HG02981 (cell line): ENCODE results near the gene METTL9.
"Not testable (repeated sequence)": the region's sequence is repeated elsewhere in the genome, so short reads cannot be mapped to it uniquely, and the experiment has no call there.

Experiments used
- ATAC-seq: cut with Tn5 transposase; IDR thresholded peaks from one replicate; pipeline ENCODE4 v1.9.1; 2021; ENCODE audit warnings: mild to moderate bottlenecking, moderate library complexity; ENCODE audit not compliant: unreplicated experiment

The METTL9 gene

GRCh38 chr16:21599122-21600030, at the start of gene METTL9:
Gene METTL9 (plus strand): TSS chr16:21599577. CDS start chr16:21599734, 157 bp downstream.
- peak; percentile 79 for ATAC-seq

- ATAC-seq: not testable (repeated sequence)
Observed at GRCh38 chr16:21549975-21550374, 49.4 kb upstream of the METTL9 start.

- not testable (repeated sequence) for ATAC-seq
Observed at GRCh38 chr16:21550435-21550834, 48.9 kb upstream of the METTL9 start.

GRCh38 chr16:21551076-21551475, 48.3 kb upstream of the METTL9 start:
- ATAC-seq: not testable (repeated sequence)

- not testable (repeated sequence) for ATAC-seq
Observed at GRCh38 chr16:21551600-21551999, 47.8 kb upstream of the METTL9 start.

- not testable (repeated sequence) for ATAC-seq
Observed at GRCh38 chr16:21553481-21554296, 45.7 kb upstream of the METTL9 start.

- peak; percentile 96 for ATAC-seq
Observed at GRCh38 chr16:21554795-21555585, 44.4 kb upstream of the METTL9 start.

- ATAC-seq: not testable (repeated sequence)
Observed at GRCh38 chr16:21555621-21556020, 43.8 kb upstream of the METTL9 start.

- not testable (repeated sequence) for ATAC-seq
Observed at GRCh38 chr16:21556026-21556595, 43.3 kb upstream of the METTL9 start.

GRCh38 chr16:21556651-21557241, 42.6 kb upstream of the METTL9 start:
- ATAC-seq: not testable (repeated sequence)

GRCh38 chr16:21560462-21560861, 38.9 kb upstream of the METTL9 start:
- ATAC-seq: no peak

- ATAC-seq: no peak
Observed at GRCh38 chr16:21563676-21564075, 35.7 kb upstream of the METTL9 start.

GRCh38 chr16:21564367-21564766, 35.0 kb upstream of the METTL9 start:
- ATAC-seq: not testable (repeated sequence)

- ATAC-seq: no peak
Observed at GRCh38 chr16:21565507-21565860, 33.9 kb upstream of the METTL9 start.

GRCh38 chr16:21565861-21566669, 33.3 kb upstream of the METTL9 start:
- ATAC-seq: no peak

GRCh38 chr16:21566891-21567414, 32.4 kb upstream of the METTL9 start:
- no peak for ATAC-seq

GRCh38 chr16:21567496-21567895, 31.9 kb upstream of the METTL9 start:
- ATAC-seq: not testable (repeated sequence)

GRCh38 chr16:21568502-21569189, 30.7 kb upstream of the METTL9 start:
- no peak for ATAC-seq

GRCh38 chr16:21570676-21571017, 28.7 kb upstream of the METTL9 start:
- no peak for ATAC-seq
